DOHH2 (cell line): ENCODE results near the gene NPLOC4.

Experiments used
- H3F3A ChIP-seq: fragments of 200-600 bp; sonication (generic), shearing (Covaris generic); 2 replicates; pipeline ENCODE4 v1.6.0; 2016; ENCODE audit warnings: antibody characterized with exemption, mild to moderate bottlenecking; ENCODE audit not compliant: control insufficient read depth, insufficient read depth
- H3K27ac ChIP-seq: fragments of 200-600 bp; sonication (generic); 2 replicates; pipeline ENCODE4 v1.5.1; 2014; ENCODE audit warnings: low read depth, mild to moderate bottlenecking, low read length, moderate library complexity
- H3K27me3 ChIP-seq: fragments of 200-600 bp; sonication (generic); 2 replicates; pipeline ENCODE4 v1.6.1; 2014; ENCODE audit warnings: mild to moderate bottlenecking, low read length, mixed read lengths; ENCODE audit not compliant: control insufficient read depth
- H3K36me3 ChIP-seq: fragments of 200-600 bp; sonication (generic); 2 replicates; pipeline ENCODE4 v1.6.1; 2014; ENCODE audit warnings: mild to moderate bottlenecking, low read length, moderate library complexity, mixed read lengths; ENCODE audit not compliant: control insufficient read depth
- H3K4me1 ChIP-seq: fragments of 200-600 bp; sonication (generic); 2 replicates; pipeline ENCODE4 v1.6.1; 2014; ENCODE audit warnings: mild to moderate bottlenecking, low read length, mixed read lengths; ENCODE audit not compliant: control insufficient read depth
- H3K4me2 ChIP-seq: fragments of 200-600 bp; sonication (generic); 2 replicates; pipeline ENCODE4 v1.6.0; 2014; ENCODE audit warnings: mild to moderate bottlenecking, low read length, moderate library complexity
- H3K4me3 ChIP-seq: fragments of 200-600 bp; sonication (generic); 2 replicates; pipeline ENCODE4 v1.5.1; 2014; ENCODE audit warnings: mild to moderate bottlenecking, low read length, mixed read lengths
- H3K79me2 ChIP-seq: fragments of 200-600 bp; sonication (generic); 2 replicates; pipeline ENCODE4 v1.6.1; 2014; ENCODE audit warnings: mild to moderate bottlenecking, low read length, mixed read lengths; ENCODE audit not compliant: control insufficient read depth
- H3K9me2 ChIP-seq: fragments of 200-600 bp; sonication (generic); replicated peaks from 2 replicates; pipeline ENCODE4 v1.6.1; 2014; ENCODE audit warnings: mild to moderate bottlenecking, low read length, mixed read lengths; ENCODE audit not compliant: control insufficient read depth
- H3K9me3 ChIP-seq: fragments of 200-600 bp; sonication (generic); 2 replicates; pipeline ENCODE4 v1.6.1; 2014; ENCODE audit warnings: antibody characterized with exemption, low read length, mixed read lengths; ENCODE audit not compliant: control insufficient read depth, insufficient read depth
- H4K20me1 ChIP-seq: fragments of 200-600 bp; sonication (generic); 2 replicates; pipeline ENCODE4 v1.6.0; 2014; ENCODE audit warnings: low read depth, mild to moderate bottlenecking, antibody characterized with exemption, low read length, moderate library complexity; ENCODE audit not compliant: control insufficient read depth, insufficient read depth
- CTCF ChIP-seq: fragments of 200-600 bp; sonication (generic); IDR thresholded peaks from one replicate; pipeline ENCODE4 v1.5.1; 2014; ENCODE audit warnings: antibody characterized with exemption, mild to moderate bottlenecking, low read depth, low read length; ENCODE audit not compliant: poor library complexity, severe bottlenecking
- EZH2phosphoT487 ChIP-seq: fragments of 200-600 bp; sonication (generic); IDR thresholded peaks from 2 replicates; pipeline ENCODE4 v1.6.1; 2017; ENCODE audit warnings: borderline replicate concordance, mild to moderate bottlenecking, antibody characterized with exemption, low read length, moderate library complexity, mixed read lengths

Gene NPLOC4

GRCh38 chr17:81520021-81520901 lies 116.7 kb downstream of the NPLOC4 start:
- peak overlapping the region; percentile 88 for H3K4me3 ChIP-seq
- peaks cover 51% of the 10 kb centered on the region for H3K4me1 ChIP-seq
- H3K9me3 ChIP-seq: no peaks in the 10 kb centered on the region
- H3K9me2 ChIP-seq: no peaks in the 10 kb centered on the region
- H4K20me1 ChIP-seq: no peaks in the 10 kb centered on the region
- H3K27ac ChIP-seq: no peak overlapping the region
- peaks cover 33% of the 10 kb centered on the region for H3F3A ChIP-seq
- peaks cover 9% of the 10 kb centered on the region; the same call in 1 of the 2 replicates for H3K36me3 ChIP-seq
- peaks cover 5% of the 10 kb centered on the region; the same call in 1 of the 2 replicates for H3K27me3 ChIP-seq
- TF ChIP-seq CTCF (no peak), EZH2phosphoT487 (no peak)
- peak overlapping the region; percentile 84 for H3K4me2 ChIP-seq
- H3K79me2 ChIP-seq: peaks cover 24% of the 10 kb centered on the region

- H3K79me2 ChIP-seq: peaks cover 27% of the 10 kb centered on the region
- H3K4me3 ChIP-seq: peak overlapping the region; percentile 88
- H3K9me3 ChIP-seq: no peaks in the 10 kb centered on the region
- peak overlapping the region; percentile 84 for H3K4me2 ChIP-seq
- peaks cover 36% of the 10 kb centered on the region for H3F3A ChIP-seq
- no peaks in the 10 kb centered on the region for H4K20me1 ChIP-seq
- peaks cover 51% of the 10 kb centered on the region for H3K4me1 ChIP-seq
- H3K27ac ChIP-seq: peak overlapping the region; percentile 93
- peaks cover 9% of the 10 kb centered on the region; the same call in 1 of the 2 replicates for H3K36me3 ChIP-seq
- no peaks in the 10 kb centered on the region for H3K9me2 ChIP-seq
- TF ChIP-seq EZH2phosphoT487 (no peak), CTCF (peak; percentile 58)
- peaks cover 3% of the 10 kb centered on the region; the same call in 1 of the 2 replicates for H3K27me3 ChIP-seq
Observed at GRCh38 chr17:81519284-81520020, 117.5 kb downstream of the NPLOC4 start.

- Histone ChIP-seq H3K4me1 (peaks cover 56% of the 10 kb centered on the region), H3K9me2 (no peaks in the 10 kb centered on the region), H3K4me3 (peak overlapping the region; percentile 88), H3K36me3 (peaks cover 9% of the 10 kb centered on the region; the same call in 1 of the 2 replicates), H3K4me2 (peak overlapping the region; percentile 84), H3F3A (peaks cover 42% of the 10 kb centered on the region), H4K20me1 (no peaks in the 10 kb centered on the region), H3K9me3 (no peaks in the 10 kb centered on the region), H3K79me2 (peaks cover 27% of the 10 kb centered on the region), H3K27me3 (no peaks in the 10 kb centered on the region), H3K27ac (peak overlapping the region; percentile 93)
- TF ChIP-seq EZH2phosphoT487 (no peak), CTCF (no peak)
Observed at GRCh38 chr17:81518785-81519283, 118.1 kb downstream of the NPLOC4 start.
